Measurements from ENCODE around the gene LIMS2.

Gene LIMS2

DNA sequence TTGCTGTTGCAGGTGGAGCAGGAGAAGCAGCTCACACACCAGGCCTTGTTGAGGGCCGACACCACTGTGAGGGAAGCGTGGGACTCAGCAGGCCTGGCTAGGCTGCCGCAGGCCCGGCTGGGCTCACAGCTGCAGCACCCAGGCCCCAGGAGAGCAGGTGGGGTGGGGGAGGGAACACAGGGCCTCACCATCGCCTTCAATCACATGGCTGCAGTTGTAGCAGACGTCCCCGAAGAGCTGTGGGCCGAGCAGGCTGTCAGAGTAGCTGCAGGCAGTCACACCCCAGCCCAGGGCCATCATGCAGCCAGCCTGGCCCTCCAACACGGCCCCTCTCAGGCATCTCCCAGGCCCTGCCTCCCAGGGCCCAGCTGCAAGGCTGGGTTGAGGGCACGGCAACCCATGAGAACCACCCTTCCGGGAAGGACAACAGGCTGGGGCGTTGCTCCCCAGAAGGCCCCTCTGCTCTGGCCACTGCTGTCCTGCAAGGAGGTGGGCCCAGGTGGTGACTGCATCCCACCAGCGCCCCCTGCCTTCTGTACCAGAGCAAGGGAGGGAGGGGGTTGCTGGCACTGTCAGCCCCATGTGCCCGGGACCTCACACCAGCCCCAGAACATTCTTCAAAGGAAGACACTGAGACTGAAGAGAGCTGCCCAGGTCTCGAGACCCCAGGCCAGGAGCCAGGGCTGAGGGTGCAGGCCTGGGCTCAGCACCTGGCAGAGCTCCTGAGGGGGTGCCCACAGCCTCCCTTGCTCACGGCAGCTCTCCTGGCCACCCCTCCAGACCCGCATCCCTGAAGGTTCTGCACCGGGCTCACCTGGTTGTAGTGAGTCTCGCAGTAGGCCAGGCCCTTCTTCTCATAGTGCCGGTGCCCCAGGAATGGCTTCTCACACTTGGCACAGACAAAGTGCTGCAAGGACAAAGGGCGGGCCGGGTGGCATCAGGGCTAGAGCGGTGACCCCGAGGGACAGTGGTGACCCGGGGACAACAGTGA lies 35.0 kb downstream of the LIMS2 start:
- H3K9me2 ChIP-seq (replicated peaks; ENCODE audit: insufficient read depth, low read length): no peaks in the 10 kb centered on the region
- no peak overlapping the region for H3K27ac ChIP-seq (ENCODE audit: low read depth, low read length)
- no peaks in the 10 kb centered on the region for H3K36me3 ChIP-seq (ENCODE audit: low read length)
- no peaks in the 10 kb centered on the region for H4K20me1 ChIP-seq (ENCODE audit: low read depth, low read length)
- no peak overlapping the region for H3K4me3 ChIP-seq (ENCODE audit: insufficient read depth, low read length, poor library complexity, severe bottlenecking)
- H2AFZ ChIP-seq (ENCODE audit: low read depth, low read length, severe bottlenecking): no peak overlapping the region
- H3K27me3 ChIP-seq (ENCODE audit: low read length): no peaks in the 10 kb centered on the region
- no peak overlapping the region for H3K9ac ChIP-seq (ENCODE audit: low read length)
- no peaks in the 10 kb centered on the region for H3K9me3 ChIP-seq (ENCODE audit: insufficient read depth, low read length)
- TF ChIP-seq, protein P1, sequence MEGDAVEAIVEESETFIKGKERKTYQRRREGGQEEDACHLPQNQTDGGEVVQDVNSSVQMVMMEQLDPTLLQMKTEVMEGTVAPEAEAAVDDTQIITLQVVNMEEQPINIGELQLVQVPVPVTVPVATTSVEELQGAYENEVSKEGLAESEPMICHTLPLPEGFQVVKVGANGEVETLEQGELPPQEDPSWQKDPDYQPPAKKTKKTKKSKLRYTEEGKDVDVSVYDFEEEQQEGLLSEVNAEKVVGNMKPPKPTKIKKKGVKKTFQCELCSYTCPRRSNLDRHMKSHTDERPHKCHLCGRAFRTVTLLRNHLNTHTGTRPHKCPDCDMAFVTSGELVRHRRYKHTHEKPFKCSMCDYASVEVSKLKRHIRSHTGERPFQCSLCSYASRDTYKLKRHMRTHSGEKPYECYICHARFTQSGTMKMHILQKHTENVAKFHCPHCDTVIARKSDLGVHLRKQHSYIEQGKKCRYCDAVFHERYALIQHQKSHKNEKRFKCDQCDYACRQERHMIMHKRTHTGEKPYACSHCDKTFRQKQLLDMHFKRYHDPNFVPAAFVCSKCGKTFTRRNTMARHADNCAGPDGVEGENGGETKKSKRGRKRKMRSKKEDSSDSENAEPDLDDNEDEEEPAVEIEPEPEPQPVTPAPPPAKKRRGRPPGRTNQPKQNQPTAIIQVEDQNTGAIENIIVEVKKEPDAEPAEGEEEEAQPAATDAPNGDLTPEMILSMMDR (IDR thresholded peaks at IDR 0.05; ENCODE audit: insufficient read depth, low read length, poor library complexity, severe bottlenecking): no peak
- TF ChIP-seq EZH2phosphoT487 (conservative IDR thresholded peaks at IDR 0.05; ENCODE audit: low read length): no peak
- H3K4me2 ChIP-seq (ENCODE audit: low read depth, low read length, poor library complexity, severe bottlenecking): no peak overlapping the region
- H3F3A ChIP-seq (ENCODE audit: insufficient read depth): no peaks in the 10 kb centered on the region
- H3K79me2 ChIP-seq (ENCODE audit: insufficient read depth, low read length): no peaks in the 10 kb centered on the region

DNA sequence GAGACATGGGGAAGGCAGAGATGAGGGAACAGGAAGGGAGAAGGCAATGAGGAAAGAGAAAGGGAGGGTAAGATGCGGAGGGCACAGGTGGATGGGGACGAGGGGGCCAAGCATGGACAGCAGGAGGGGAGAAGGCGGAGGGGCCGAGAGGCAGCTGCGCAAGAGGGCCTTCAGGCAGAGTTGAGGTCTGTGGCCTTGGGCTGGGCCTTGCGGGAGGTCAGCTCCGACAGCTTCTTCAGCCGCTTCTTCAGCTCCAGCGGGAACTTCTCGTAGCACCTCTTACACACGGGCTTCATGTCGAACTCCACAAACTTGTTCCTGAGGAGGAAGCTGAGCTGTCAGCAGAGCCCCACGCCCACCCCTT lies 36.2 kb downstream of the LIMS2 start:
- Histone ChIP-seq H2AFZ (ENCODE audit: low read depth, low read length, severe bottlenecking) (no peak overlapping the region), H3F3A (ENCODE audit: insufficient read depth) (no peaks in the 10 kb centered on the region), H3K27ac (ENCODE audit: low read depth, low read length) (no peak overlapping the region), H3K9me3 (ENCODE audit: insufficient read depth, low read length) (no peaks in the 10 kb centered on the region), H3K27me3 (ENCODE audit: low read length) (no peaks in the 10 kb centered on the region), H4K20me1 (ENCODE audit: low read depth, low read length) (no peaks in the 10 kb centered on the region), H3K79me2 (ENCODE audit: insufficient read depth, low read length) (no peaks in the 10 kb centered on the region), H3K4me2 (ENCODE audit: low read depth, low read length, poor library complexity, severe bottlenecking) (no peak overlapping the region), H3K4me3 (ENCODE audit: insufficient read depth, low read length, poor library complexity, severe bottlenecking) (no peak overlapping the region), H3K36me3 (ENCODE audit: low read length) (no peaks in the 10 kb centered on the region), H3K9ac (ENCODE audit: low read length) (no peak overlapping the region), H3K9me2 (replicated peaks; ENCODE audit: insufficient read depth, low read length) (no peaks in the 10 kb centered on the region)
- TF ChIP-seq, protein P1 (IDR thresholded peaks at IDR 0.05; ENCODE audit: insufficient read depth, low read length, poor library complexity, severe bottlenecking): no peak
- TF ChIP-seq EZH2phosphoT487 (conservative IDR thresholded peaks at IDR 0.05; ENCODE audit: low read length): no peak

DNA sequence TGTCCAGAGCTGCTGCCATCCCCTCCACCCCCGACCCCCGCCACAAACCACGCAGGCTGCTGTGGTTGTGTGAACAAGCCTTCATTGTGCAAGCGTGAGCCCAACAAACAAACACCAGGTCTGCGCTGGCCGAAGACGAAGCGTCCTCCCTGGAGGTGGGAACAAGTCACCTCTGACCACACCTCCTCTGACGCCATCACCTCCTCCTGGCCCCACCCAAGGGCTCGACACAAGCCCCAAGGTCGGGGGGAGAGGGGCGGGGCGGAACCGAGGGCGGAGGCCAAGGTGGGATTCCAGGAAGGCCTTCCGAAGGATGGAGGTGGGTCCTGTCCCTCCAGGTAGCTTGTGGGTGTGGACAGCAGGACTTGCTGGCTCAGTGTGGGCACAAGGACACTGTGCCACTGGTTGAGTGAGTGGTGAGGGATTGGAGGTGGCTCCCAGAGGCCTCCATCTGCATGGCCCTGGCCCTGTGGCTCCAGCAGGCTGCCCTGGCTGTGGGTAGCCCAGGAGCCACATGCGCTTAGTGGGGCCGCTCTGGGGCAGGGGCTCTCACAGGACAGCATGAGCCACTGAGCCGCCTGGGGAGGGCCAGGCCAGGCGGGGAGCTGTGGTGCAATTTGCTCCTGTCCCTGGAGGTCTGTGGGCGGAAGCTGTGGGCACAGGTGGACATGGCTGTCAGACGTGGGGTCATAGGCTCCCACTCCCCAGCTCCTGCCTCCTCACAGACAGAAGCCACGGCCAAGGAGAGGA lies 36.8 kb downstream of the LIMS2 start:
- Histone ChIP-seq H4K20me1 (ENCODE audit: low read depth, low read length) (no peaks in the 10 kb centered on the region), H3K4me2 (ENCODE audit: low read depth, low read length, poor library complexity, severe bottlenecking) (no peak overlapping the region), H3K36me3 (ENCODE audit: low read length) (no peaks in the 10 kb centered on the region), H3F3A (ENCODE audit: insufficient read depth) (no peaks in the 10 kb centered on the region), H2AFZ (ENCODE audit: low read depth, low read length, severe bottlenecking) (no peak overlapping the region), H3K79me2 (ENCODE audit: insufficient read depth, low read length) (no peaks in the 10 kb centered on the region), H3K27me3 (ENCODE audit: low read length) (no peaks in the 10 kb centered on the region), H3K9ac (ENCODE audit: low read length) (no peak overlapping the region), H3K9me3 (ENCODE audit: insufficient read depth, low read length) (no peaks in the 10 kb centered on the region), H3K27ac (ENCODE audit: low read depth, low read length) (no peak overlapping the region), H3K4me3 (ENCODE audit: insufficient read depth, low read length, poor library complexity, severe bottlenecking) (no peak overlapping the region), H3K9me2 (replicated peaks; ENCODE audit: insufficient read depth, low read length) (no peaks in the 10 kb centered on the region)
- TF ChIP-seq, protein P1 (IDR thresholded peaks at IDR 0.05; ENCODE audit: insufficient read depth, low read length, poor library complexity, severe bottlenecking): no peak
- TF ChIP-seq EZH2phosphoT487 (conservative IDR thresholded peaks at IDR 0.05; ENCODE audit: low read length): no peak
